OCI-LY7 (cell line): ENCODE results near the gene SGMS1. TPM values are rescaled to one million over a fixed set of nuclear protein-coding genes. Genes with fewer than 3 reads are reported as not detected.

Experiments used
- BruUV-seq: library from RNA; stranded (reverse); fragments of 400-500 nt; replicated peaks from 2 replicates; lab custom pipeline; 2021; lab: Mats Ljungman, UMichigan
- CTCF ChIA-PET: fragments of 300-600 bp; sonication (Branson Sonifier 250); formaldehyde crosslinking; loops from one replicate; lab custom pipeline; 2022; ENCODE audit warnings: antibody characterized with exemption; ENCODE audit not compliant: unreplicated experiment; lab: Charles Lee
- POLR2A ChIA-PET: fragments of 300-600 bp; sonication (Branson Sonifier 250); formaldehyde crosslinking; loops from one replicate; lab custom pipeline; 2022; ENCODE audit warnings: antibody characterized with exemption; lab: Charles Lee
- DNase-seq: peaks from one replicate; pipeline ENCODE4 v3.0.0-alpha.2; 2015; ENCODE audit warnings: low spot score
- H2AFZ ChIP-seq: fragments of 200-600 bp; sonication (generic), shearing (Covaris generic); 2 replicates; pipeline ENCODE4 v1.6.1; 2014; ENCODE audit warnings: mild to moderate bottlenecking, antibody characterized with exemption, low read length, moderate library complexity
- H3K27ac ChIP-seq: fragments of 200-600 bp; sonication (generic); 2 replicates; pipeline ENCODE4 v1.5.1; 2014; ENCODE audit warnings: mixed run types, low read depth, mild to moderate bottlenecking, moderate library complexity, low read length, inconsistent platforms; ENCODE audit not compliant: poor library complexity, severe bottlenecking
- H3K36me3 ChIP-seq: fragments of 200-600 bp; sonication (generic); 2 replicates; pipeline ENCODE4 v1.6.1; 2014; ENCODE audit warnings: mild to moderate bottlenecking, antibody characterized with exemption, low read length, moderate library complexity, mixed read lengths; ENCODE audit not compliant: insufficient read depth
- H3K4me1 ChIP-seq: fragments of 200-600 bp; sonication (generic); 2 replicates; pipeline ENCODE4 v1.5.1; 2014; ENCODE audit warnings: mild to moderate bottlenecking, low read length; ENCODE audit not compliant: insufficient read depth, poor library complexity, severe bottlenecking
- H3K4me2 ChIP-seq: fragments of 200-600 bp; sonication (generic); 2 replicates; pipeline ENCODE4 v1.6.1; 2014; ENCODE audit warnings: mild to moderate bottlenecking, low read length
- H3K4me3 ChIP-seq: fragments of 200-600 bp; sonication (generic); 2 replicates; pipeline ENCODE4 v1.5.1; 2014; ENCODE audit warnings: mild to moderate bottlenecking, low read depth, low read length; ENCODE audit not compliant: poor library complexity, severe bottlenecking
- H3K79me2 ChIP-seq: fragments of 200-600 bp; sonication (generic); 2 replicates; pipeline ENCODE4 v1.6.1; 2016; ENCODE audit warnings: low read depth, mild to moderate bottlenecking, low read length, moderate library complexity, mixed read lengths; ENCODE audit not compliant: insufficient read depth
- H3K9me2 ChIP-seq: fragments of 200-600 bp; sonication (generic); 2 replicates; pipeline ENCODE4 v1.6.1; 2016; ENCODE audit warnings: mild to moderate bottlenecking, low read length, mixed read lengths; ENCODE audit not compliant: insufficient read depth
- H3K9me3 ChIP-seq: fragments of 200-600 bp; sonication (generic); 2 replicates; pipeline ENCODE4 v1.6.1; 2014; ENCODE audit warnings: mild to moderate bottlenecking, mixed run types, low read length, mixed read lengths
- H4K20me1 ChIP-seq: fragments of 200-600 bp; sonication (generic); 2 replicates; pipeline ENCODE4 v1.6.1; 2014; ENCODE audit warnings: mild to moderate bottlenecking, antibody characterized with exemption, low read length, moderate library complexity, mixed read lengths; ENCODE audit not compliant: insufficient read depth
- CTCF ChIP-seq: fragments of 200-600 bp; sonication (generic); conservative IDR thresholded peaks from 2 replicates; pipeline ENCODE4 v1.5.1; 2014; ENCODE audit warnings: mild to moderate bottlenecking, antibody characterized with exemption, low read length, moderate library complexity, mixed read lengths
- EZH2phosphoT487 ChIP-seq: fragments of 200-600 bp; sonication (generic); IDR thresholded peaks from 2 replicates; pipeline ENCODE4 v1.6.1; 2018; ENCODE audit warnings: low read depth, borderline replicate concordance, mild to moderate bottlenecking, mixed run types, antibody characterized with exemption, low read length, moderate library complexity, mixed read lengths
- intact Hi-C: fragments of 100-400 bp; cut with micrococcal nuclease; formaldehyde crosslinking; loops from one replicate; pipeline ENCODE4 v1.10.0; 2022; ENCODE audit not compliant: unreplicated experiment
- total RNA-seq, 2 experiments: library from RNA; depleted of rRNA in 1 of 2; stranded (reverse); fragments of >200 nt in 1 of 2; shearing (Covaris generic) in 1 of 2; gene quantifications; 2 replicates each; pipeline ENCODE4 v1.2.3, GENCODE V29; 2014 to 2022

The SGMS1 gene
- total RNA-seq, 2 experiments from 2014 or later = 45.4 to 57.5 TPM

- H3K27ac ChIP-seq = no peak overlapping the region
- POLR2A ChIA-PET = interaction anchor here (0.6 to 2.2 kb wide), 2 partner anchors 8 to 17 kb away, joined by 6 to 8 read pairs; no protein-coding TSS in a partner anchor
Observed at GRCh38 chr10:50315424-50315823, 308.3 kb downstream of the SGMS1 start.

GRCh38 chr10:50314169-50315071 lies 309.3 kb downstream of the SGMS1 start:
- Histone ChIP-seq H4K20me1 (no peaks in the 10 kb centered on the region), H3K4me3 (no peak overlapping the region), H3K79me2 (peaks cover 6% of the 10 kb centered on the region), H3K4me1 (peaks cover 21% of the 10 kb centered on the region), H2AFZ (no peak overlapping the region), H3K9me3 (no peaks in the 10 kb centered on the region), H3K27ac (no peak overlapping the region), H3K4me2 (no peak overlapping the region), H3K36me3 (peaks cover 56% of the 10 kb centered on the region), H3K9me2 (no peaks in the 10 kb centered on the region)
- TF ChIP-seq CTCF (no peak), EZH2phosphoT487 (no peak)
- no TSS peak for BruUV-seq
- DNase-seq = no peak
- CTCF ChIA-PET = no interaction called here
- intact Hi-C loops = no loop called here
- POLR2A ChIA-PET = interaction anchor here (0.6 to 2.2 kb wide), 7 partner anchors 9 to 700 kb away, joined by 3 to 8 read pairs (median 4); no protein-coding TSS in a partner anchor

More at GRCh38 chr10:50315424-50315823, 308.3 kb downstream of the SGMS1 start:
- intact Hi-C loops = no loop called here
- Histone ChIP-seq H2AFZ (no peak overlapping the region), H3K4me3 (no peak overlapping the region), H3K4me2 (no peak overlapping the region), H3K4me1 (peaks cover 21% of the 10 kb centered on the region), H4K20me1 (no peaks in the 10 kb centered on the region), H3K79me2 (peaks cover 6% of the 10 kb centered on the region), H3K9me3 (no peaks in the 10 kb centered on the region), H3K36me3 (peaks cover 53% of the 10 kb centered on the region), H3K9me2 (no peaks in the 10 kb centered on the region)
- BruUV-seq = no TSS peak
- DNase-seq = no peak
- TF ChIP-seq CTCF = no peak
- CTCF ChIA-PET = no interaction called here
